Transverse colon (tissue), 3 donors: ENCODE data around the gene IQGAP1.

ENCODE experiments used
- POLR2A ChIP-seq: fragments of 450-650 bp; IDR thresholded peaks from one replicate; pipeline ENCODE4 v1.6.1; 2016; ENCODE audit warnings: antibody characterized with exemption, mild to moderate bottlenecking, moderate library complexity
- TF ChIP-seq, protein P1 (sequence below), 5 experiments: fragments of 200-600 bp in 3 of 5; fragments of 450-650 bp in 2 of 5; sonication (generic) in 3 of 5; IDR thresholded peaks; 1 replicate in 2 of 5; 2 replicates in 3 of 5; pipeline ENCODE4 v1.5.1; 2016 to 2017; ENCODE audit warnings: antibody characterized with exemption in 5 of 5, inconsistent platforms in 3 of 5, mild to moderate bottlenecking in 2 of 5, moderate library complexity in 1 of 5

GRCh38 chr15:90535254-90535653, 147.2 kb downstream of the IQGAP1 start:
- TF ChIP-seq, protein P1, sequence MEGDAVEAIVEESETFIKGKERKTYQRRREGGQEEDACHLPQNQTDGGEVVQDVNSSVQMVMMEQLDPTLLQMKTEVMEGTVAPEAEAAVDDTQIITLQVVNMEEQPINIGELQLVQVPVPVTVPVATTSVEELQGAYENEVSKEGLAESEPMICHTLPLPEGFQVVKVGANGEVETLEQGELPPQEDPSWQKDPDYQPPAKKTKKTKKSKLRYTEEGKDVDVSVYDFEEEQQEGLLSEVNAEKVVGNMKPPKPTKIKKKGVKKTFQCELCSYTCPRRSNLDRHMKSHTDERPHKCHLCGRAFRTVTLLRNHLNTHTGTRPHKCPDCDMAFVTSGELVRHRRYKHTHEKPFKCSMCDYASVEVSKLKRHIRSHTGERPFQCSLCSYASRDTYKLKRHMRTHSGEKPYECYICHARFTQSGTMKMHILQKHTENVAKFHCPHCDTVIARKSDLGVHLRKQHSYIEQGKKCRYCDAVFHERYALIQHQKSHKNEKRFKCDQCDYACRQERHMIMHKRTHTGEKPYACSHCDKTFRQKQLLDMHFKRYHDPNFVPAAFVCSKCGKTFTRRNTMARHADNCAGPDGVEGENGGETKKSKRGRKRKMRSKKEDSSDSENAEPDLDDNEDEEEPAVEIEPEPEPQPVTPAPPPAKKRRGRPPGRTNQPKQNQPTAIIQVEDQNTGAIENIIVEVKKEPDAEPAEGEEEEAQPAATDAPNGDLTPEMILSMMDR (IDR thresholded peaks at IDR 0.05): no peak
- TF ChIP-seq POLR2A: no peak
